HG03135 (cell line): Measurements from ENCODE around the gene PDCD1.

Experiments used
- ATAC-seq: cut with Tn5 transposase; IDR thresholded peaks from one replicate; pipeline ENCODE4 v1.9.1; 2021; ENCODE audit warnings: mild to moderate bottlenecking, moderate library complexity; ENCODE audit not compliant: unreplicated experiment

PDCD1 gene

DNA sequence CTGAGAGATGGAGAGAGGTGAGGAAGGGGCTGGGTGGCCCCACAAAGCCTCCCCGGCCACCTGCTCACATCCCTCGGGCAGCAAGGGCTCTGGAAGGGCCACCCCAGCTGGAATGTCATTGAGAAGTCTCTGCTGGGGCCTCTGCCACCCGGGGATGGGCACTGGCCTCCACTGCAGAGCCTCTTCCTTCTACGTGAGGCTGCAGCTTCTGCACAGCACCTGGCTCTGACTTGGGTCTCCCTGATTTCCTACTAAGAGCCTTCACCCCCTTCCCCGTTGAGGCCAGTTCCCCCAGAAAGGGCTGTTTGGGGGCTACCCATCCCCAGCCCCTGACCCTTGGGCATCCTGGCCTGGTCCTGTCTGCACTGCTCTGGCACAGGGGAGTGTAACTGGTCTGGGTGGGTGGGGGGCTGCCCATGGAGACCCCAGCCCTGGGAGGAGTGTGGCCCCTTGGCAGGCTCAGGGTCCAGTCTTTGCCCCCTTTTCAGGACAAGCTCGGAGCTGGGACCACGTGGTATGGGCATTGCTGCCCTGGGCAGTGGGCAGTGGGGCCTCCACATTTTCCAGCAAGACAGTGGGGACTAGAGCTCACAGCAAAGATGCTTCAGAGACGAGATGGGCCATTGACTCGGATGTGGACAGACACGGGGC is 5.6 kb downstream of the PDCD1 start:
- no peak for ATAC-seq

GRCh38 chr2:241852116-241852980 is 6.3 kb downstream of the PDCD1 start:
- no peak for ATAC-seq

DNA sequence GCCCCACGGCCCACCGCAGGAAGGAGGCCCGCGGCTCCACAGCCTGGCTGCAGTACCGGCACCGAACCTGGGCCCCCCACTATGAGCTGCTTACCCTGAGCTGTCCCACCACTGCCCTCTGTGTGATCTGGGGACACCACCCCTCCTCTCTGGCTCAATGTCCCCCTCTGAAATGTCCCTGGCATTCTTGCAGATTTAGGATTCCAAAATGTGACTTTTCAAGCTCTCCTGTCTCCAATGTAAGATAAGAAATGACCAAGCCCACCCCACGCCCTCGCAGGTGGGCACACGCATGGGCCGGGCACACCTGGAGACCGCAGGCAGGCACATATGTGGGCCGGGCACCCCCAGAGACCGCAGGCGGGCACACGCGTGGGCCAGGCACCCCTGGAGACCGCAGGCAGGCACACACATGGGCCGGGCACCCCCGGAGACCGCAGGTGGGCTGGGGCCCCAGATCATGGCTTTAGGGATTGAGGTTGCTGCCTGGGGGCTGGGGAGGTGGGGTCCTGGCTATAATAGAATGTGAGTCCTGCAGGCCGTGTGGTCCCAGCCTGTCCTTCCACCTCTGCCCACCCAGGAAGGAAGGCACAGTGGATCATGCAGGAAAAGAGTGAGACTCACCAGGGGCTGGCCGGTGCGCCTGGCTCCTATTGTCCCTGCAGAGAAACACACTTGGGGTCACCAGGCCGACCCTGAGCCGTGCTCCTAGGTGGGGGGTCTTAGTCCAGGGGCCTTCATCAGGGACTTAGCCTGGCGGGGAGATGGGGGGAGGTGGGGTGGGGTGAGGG is 7.2 kb downstream of the PDCD1 start:
- no peak for ATAC-seq

DNA sequence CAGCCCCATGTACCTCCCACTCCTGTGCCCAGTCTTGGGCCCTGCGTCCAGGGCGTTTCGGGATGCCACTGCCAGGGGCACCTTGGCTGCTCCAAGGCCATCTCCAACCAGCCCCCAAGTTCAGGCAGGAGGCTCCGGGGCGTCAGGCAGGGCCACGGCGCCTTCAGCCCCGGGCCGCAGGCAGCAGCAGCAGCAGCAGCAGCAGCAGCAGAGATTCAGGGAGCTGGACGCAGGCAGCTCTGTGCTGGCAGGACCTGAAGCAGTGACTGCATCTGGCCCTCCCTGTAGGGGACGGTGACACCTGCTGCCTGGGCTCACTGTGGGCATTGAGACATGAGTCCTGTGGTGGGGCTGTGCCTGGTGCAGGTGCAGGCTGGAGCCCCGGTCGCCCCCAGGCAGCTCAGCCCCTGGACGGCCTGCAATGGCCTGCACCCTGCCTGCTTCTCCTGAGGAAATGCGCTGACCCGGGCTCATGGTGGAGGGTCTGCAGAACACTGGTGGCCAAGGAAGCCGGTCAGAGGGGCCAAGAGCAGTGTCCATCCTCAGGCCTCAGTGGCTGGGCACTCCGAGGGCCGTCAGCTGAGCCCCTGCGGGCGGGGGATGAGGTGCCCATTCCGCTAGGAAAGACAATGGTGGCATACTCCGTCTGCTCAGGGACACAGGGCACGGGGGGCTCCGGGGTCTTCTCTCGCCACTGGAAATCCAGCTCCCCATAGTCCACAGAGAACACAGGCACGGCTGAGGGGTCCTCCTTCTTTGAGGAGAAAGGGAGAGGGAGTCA is 8.0 kb downstream of the PDCD1 start:
- ATAC-seq: no peak

DNA sequence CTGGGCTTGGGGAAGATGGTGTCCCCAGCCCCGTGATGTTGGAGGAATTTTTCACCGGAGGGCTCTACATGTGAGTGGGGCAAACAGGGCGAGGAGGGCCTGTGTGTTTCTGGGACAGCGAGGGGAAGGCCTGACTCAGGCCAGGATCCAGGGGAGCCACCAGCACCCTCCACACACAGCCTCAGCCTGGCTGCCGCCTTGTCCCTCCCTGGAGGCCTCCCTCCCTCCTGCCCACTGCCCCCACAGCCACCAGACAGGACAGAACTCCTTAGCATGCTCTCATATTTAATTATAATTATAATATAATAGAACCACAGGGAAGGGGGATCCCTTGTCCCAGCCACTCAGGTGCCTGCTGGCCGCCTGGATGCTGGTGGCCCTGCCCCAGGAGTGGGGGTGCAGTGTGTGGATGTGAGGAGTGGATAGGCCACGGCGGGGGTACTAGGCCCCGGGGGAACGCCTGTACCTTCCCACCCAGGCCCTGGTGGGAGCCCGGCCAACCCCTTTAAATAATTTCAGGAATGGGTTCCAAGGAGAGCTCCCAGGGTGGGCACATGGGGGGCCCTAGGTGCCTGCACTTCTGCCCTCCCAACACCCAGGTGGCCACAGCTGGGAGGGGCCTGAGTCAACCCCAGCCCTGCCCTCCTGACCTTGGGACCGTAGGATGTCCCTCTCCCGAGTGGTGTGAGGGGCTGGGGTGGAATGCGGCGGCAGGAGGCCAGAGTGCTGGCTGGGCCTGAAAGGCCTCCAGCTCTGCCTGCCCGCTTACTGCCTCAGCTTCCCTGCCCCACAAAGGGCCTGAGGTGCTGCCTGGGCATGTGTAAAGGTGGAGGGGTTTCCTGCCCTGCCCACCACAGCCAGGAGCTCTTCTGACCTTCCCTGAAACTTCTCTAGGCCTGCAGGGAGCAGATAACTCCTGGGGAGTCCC is 8.8 kb downstream of the PDCD1 start:
- no peak for ATAC-seq

- no peak for ATAC-seq
Measured at GRCh38 chr2:241848761-241849615, 9.7 kb downstream of the PDCD1 start.

- ATAC-seq: no peak
Measured at GRCh38 chr2:241846406-241846805, 12.3 kb downstream of the PDCD1 start.

DNA sequence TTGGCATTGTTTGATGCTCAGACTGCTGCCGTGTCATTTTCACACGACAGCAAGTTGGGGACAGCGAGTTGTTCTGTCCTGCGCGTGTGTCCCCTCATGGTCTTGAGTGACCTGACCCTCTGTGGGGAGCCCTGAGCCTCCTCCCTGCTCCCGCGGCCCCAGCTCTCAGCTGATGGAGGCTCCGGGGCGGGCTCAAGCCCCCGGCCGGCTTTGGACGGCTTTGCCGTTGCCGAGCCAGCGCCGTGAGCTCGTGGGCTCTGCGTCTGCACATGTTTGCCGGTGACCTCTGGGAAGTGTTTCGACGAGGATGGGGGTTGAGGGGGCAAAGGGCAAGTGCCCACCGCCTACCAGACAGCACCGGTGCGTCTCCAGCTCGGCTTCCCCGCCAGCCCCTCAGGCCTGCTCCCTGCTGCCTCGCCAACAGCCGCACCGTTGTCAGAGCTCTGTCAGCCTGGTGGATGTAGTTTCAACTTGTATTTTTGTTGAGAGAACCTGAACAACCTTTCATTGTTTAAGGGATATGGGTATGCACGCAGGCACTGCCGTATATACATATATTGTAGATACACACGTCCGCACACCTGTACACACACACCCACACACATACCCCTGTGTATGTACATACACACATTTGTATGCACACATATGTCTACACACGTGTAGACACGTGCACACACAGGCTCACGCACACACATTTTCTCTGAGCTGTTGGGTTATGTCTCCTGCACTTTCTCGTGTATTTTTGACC is 13.7 kb downstream of the PDCD1 start:
- ATAC-seq: no peak

- peak; percentile 66 for ATAC-seq
Measured at GRCh38 chr2:241844066-241844728, 14.5 kb downstream of the PDCD1 start.

DNA sequence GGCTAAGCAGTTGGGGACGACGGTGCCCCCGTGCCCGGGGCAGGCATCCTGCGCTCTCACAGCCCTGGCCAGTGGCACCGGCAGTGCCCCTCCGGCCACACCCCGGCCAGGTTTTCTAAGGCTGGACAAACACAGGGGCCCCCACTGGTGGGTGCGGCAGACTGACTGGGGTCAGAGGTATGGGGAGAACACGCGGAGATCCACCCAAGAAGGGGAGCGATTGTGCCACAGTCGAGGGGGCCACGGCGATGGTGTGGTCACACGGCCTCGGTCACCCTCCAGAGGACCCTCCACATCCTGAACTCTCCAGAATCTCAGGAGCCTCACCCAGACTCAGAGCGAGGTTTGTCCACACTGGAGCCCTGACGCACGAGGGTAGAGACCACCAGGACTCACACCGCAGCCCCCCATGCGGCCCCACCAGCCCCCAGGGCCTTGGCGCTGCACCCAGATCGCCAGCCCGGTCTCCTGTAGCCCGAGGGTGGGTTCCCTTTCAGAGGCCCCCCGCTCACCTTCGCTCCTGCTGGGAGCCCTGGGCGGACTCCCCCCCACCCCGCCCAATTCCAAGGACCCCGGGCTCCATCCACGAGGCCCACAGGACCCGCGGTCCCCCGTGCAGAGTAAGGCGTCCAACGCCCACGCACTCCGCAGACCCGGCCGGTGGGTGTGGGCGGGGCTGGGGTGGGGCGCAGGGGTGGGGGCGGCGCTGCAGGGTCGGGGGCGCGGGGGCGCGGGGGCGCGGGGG is 15.2 kb downstream of the PDCD1 start:
- ATAC-seq: peak; percentile 14

DNA sequence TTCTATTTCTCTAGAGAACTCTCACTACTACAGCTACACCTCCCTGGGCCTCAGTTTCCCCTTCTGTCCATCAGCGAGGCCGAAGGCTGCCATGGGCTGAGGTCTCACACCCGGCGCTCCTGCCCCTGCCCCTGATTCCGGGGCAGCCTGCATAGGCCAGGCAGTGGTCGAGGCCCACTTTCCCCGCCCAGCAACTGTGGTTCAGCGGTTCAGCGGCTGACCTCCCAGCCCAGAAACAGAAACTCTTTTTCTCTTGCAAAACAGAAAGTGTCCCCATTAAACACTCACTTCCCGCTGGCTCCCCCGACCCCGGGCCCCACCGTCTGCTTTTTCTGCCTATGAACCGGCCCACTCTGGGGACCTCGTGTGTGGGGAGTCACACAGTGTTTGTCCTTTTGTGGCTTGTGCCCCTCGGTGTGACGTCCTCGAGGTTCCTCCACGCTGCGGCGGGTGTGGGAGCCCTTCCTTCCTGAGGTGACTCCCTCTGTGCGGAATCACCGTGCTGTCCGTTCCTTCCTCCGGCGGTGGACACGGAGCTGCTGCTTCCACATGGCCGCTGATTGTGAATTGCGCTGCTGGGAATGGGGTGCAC is 16.0 kb downstream of the PDCD1 start:
- no peak for ATAC-seq

GRCh38 chr2:241842067-241842415 is 16.7 kb downstream of the PDCD1 start:
- no peak for ATAC-seq

GRCh38 chr2:241841181-241842066 is 17.3 kb downstream of the PDCD1 start:
- no peak for ATAC-seq

- no peak for ATAC-seq
Measured at GRCh38 chr2:241837197-241837965, 21.3 kb downstream of the PDCD1 start.

DNA sequence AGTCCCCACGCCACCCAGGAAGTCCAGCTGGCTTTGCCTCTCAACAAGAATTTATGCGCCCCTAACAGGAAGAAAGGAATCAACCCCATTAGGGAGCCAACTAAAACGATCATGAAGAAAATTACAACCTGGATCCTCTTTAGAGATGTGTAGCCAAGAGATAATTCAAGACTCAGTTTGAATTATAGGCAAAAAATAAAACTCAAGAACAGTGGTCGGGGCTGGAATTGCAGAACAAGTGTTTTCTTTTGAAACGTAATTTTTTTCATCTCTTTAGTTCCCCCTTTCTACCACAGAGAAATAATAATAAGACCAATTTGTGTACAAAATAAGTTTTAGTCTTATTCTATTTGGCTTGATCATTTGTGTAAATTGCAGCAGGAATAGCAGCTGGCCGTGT is 22.4 kb downstream of the PDCD1 start:
- no peak for ATAC-seq
